Stimulated activated CD4-positive, alpha-beta T cell treated with anti-CD3 and anti-CD28 coated beads, Interleukin-1b, Interleukin-23, amount 100 ng/mL, for 4 hours (primary cell): ENCODE data around the gene ZNF423.

Source experiments
- DNase-seq, 2 donors: peaks; one replicate each; pipeline ENCODE4 v3.0.0-alpha.2; 2020; ENCODE audit warnings: low read depth in 2 of 2

ZNF423 gene

DNA sequence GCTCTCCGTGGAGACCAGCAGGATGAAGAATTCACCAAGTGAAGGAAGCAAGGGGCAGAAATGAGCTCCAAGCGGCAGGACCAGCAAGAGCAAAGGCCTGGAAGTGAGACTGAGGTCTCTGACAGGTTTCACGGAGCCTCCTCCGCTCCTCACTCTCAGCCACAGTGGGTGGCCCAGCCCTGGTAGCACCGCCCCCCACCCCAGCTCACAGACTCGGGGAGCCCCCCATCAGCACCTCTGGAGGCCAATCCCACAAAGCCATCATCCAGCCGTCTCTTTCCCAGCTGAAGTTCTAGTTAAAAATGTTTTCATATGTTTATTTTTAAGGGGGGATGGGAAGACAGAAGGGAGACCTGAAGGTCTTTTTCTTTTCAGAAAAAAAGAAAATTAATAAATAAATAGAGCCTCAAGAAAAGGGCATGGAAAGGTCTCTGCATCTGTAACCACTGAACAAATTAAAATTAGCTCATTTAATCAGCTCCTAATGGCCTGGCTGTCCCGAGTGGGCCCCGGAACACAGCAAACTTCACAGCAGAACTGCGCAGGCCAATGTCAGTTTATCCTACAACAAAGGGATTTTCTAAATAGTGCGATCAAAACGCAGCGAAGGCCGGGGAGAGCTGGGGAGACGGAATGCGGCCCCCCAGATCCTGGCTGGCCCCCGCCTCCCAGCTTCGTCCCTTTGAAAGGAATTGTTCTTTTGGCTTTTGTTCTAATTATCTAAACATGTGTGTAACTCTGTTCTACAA, 190.3 kb downstream of the ZNF423 start:
- no peak for DNase-seq

DNA sequence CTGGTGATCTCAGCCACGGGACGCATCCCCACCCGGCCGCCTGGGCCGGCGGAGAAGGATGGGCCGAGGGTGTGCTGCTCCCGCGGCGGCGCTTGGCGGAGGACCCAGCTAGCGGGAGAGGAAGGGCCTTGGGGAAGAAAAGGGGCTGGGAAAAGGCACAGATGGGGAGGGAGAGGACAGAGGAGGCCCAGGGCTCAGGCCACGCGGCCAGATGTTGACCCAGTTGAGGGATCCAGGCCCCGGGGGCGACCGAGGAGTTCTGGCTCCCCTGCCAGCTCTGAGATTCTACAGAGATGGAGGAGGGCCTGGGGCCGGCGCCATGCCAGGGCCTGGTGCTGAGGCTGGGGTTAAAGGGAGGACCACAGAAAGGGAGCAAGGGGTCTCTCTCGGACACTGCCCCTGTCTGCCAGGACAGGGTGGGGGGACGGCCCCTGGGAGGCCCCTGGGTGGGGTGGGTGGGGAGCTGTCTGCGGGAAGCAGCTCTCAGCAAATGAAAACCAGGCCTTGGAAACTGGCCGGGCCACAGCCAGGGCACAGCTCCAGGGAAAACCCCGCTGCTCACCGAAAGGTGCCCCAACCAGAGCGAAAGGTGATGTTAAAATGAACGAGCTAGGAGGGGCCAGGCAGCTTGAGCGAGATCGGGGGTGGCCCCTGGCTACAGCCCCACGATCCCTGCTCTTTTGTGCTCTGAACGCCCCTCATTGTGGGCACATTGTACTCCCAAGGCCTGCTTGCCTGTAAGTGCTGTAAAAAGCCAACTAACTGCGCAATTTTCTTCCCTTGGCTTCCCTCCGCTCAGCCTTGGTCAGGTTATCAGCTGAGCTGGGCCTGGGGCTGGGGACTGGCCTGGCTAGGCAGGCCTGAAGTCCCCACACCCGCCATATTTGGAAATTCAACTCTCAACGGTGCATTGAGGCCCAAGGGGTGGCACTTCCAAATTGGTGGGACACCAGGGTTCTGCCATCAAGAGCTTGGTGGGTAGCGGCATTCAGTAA, 191.4 kb downstream of the ZNF423 start:
- DNase-seq = no peak

DNA sequence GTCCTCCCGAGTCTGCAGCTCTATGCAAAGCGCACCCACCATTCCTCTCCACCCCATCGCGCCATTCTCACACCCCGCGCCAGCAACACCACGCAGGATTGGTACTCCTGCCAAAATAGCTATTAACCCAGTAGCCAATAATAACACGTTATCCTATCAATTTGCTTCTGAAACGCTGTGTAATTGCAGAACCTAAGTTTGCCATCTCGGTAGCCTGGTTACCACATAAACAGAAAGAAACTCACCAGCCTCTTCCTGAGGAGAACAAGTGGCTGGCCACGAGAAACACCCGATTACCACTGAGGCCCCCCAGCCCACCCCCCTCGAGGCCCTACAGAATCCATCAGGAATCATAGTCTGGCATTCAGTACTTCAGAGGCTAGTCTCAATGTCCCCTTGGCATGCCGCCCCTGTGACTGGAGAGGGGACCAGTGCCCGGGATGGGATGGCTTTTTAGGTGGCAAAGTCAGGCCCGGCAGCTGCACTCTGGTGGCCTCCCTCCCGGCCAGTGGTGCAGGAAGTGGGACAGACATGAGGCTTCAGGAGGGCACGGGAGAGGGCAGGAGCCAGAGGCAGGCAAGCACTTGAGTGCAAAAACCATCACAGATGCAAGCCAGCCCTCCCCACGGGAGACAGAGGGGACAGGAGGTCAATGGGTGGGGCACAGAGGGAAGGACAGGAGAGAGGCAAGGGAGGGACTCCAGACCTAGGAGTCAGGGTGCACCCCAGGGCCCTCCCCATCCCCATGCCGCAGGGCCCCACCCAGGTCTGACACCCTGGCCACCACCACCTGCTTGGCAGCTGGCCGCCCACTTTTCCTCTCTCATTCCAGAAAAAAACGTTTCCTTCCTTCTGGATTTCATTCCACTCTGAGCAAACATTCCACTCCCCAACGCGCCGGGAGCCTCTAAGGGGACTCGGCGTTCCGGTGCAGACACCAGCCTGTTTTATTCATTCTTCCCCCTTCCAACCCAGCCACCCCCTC, 192.5 kb downstream of the ZNF423 start:
- DNase-seq = no peak

DNA sequence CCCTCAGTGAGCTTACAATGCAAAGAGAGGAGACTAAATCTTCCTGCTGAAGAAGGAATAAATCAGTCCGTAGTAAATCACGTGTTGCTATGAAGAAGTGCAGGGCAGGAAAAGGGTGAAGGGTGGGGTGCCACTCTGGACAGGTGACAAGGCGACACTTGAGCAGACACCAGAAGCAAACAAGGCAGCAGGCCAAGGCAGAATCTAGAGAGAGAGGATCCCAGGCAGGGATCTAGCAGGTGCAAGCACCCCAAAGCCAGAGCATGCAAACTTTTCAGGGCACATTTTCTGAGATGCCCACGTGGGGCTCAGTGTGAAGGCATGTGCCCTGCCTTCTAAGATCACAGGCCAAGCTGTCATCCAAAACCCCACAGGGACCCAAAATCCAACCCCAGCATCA, 193.3 kb downstream of the ZNF423 start:
- DNase-seq = no peak

DNA sequence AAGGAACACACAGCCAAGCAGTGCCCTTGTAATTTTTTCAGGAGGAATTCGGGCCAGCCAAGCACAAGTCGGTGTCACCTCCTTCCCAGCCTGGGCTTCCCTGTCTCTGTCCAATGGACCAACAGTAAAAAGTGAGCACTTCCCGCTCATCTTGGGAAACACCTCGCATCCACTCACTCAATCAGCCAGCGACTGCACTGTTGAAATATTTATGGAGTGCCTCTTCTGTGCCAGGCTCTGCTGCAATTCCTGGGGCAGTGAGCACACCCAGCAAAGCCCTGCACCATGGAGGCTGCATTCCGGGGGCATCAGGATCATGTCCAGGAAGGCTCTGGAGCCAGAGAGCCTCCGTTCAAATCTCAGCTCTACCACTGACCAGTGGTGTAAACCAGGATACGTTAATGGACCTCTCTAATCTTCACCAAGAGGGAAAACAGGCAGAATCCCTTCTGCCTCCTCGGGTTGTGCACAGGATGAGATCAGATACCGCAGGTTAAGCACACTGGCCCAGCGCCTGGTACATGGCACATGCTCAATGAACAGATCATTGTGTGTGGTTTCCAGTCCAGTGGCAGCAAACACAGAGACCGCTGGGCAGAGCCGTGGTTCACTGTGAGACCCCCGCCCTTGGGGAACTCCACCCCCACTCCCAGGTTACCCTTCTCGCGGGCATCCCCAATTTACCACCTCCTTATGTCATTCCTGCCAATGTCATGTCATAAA, 194.3 kb downstream of the ZNF423 start:
- no peak for DNase-seq

DNA sequence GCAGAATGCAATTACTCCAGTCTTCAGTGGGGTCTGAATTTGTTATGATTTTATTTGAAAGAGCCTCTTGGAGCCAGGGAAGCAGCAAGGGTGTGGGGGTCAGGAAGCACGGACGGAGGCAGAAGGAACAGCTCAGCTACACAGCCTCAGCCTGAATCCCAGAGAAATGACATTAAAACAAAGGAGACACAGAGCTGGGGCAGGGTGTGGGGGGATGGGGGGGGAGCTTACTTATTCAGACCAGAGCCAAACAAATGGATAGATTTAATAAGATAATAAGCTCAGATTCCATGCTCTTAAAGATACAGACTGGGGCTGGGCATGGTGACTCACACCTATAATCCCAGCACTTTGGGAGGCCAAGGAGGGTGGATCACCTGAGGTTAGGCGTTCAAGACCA, 195.3 kb downstream of the ZNF423 start:
- no peak for DNase-seq

DNA sequence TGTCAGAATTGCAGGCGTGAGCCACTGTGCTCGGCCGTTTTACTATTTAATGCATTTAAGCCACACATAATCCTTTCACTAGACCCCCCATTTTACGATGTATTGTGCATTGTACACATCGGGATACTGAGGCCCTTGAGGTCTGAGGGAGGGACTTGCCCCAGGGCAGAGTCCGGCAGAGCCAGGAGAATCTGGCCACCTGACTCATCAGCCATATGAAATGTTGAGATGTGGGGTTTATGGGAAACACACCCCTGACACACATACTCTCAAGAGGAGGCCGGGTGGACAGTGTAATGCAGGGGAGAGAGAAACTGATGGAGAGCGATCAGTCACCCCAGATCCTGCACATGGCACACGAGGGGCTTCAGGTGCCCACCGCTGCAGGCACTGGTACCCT, 196.6 kb downstream of the ZNF423 start:
- no peak for DNase-seq

DNA sequence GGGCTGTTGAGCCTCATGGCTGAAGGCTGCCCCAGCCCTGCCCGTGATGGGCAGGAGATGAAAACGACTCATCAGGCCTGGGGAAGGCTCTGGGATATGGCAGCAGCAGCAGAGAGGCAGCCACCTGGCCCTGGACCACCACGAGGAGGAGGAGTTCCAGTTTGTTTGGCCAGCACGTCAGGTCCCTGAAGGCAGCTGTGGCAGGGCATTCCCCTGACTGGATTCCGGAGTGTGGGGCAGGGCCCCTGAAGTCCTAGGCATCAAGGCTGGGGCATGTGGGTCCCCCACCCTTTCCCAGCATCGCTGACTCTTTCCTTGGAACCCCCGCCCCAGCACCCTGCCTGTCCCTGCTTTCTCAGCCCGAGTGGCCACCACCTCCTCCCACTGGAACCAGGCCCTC, 197.4 kb downstream of the ZNF423 start:
- no peak for DNase-seq

DNA sequence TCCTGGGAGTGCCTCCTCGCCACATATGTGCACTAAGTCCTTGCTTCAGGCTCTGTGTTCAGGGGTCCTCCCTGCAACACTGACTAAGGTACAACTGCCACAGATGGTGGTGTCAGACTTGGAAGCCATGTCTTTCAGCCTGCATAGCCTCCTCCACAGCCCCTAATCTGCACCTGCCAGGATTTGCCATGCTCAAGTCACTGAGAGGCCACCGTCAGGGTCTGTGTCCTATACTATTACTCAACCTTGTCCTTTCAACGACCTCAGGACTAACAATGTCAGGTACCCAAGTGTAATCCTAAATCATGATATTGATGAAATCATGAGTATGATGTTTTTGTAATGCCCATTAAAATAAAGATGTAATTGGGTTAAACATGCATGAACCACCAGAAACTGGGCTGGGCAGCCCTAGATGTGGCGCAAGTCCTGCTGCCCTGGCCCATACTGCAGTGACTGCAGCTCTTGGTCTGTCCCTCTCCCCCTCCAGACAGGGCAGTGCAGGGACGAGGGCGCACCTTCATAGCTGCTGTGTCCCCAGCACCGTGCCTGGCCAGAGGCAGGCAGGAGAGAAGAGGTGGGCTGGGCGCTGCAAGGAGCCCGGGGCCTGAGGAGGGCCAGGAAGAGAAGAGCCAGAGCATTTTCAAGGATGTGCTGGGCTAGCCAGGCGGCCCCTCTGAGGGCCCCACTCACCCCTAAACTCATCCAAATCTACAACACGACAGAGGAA, 198.0 kb downstream of the ZNF423 start:
- no peak for DNase-seq

DNA sequence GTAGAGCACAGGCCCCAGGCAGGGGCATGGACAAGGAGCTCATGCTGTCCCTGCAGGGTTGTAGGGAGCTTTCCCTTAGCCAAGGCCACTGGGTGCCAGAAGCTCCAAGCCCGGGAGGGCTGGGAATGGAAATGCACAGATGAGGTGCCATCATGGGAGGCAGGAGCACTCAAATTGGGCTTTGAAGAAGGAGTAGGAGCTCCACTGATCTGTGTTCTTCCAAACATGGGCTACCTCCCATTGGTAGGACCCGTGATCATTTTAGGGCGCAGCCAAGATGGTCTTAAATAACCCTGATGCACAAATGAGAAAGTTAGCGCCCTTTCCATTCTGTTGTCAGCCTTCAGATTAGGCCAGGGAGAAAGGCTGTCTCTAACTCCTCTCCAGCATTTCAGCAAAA, 201.5 kb downstream of the ZNF423 start:
- no peak for DNase-seq

DNA sequence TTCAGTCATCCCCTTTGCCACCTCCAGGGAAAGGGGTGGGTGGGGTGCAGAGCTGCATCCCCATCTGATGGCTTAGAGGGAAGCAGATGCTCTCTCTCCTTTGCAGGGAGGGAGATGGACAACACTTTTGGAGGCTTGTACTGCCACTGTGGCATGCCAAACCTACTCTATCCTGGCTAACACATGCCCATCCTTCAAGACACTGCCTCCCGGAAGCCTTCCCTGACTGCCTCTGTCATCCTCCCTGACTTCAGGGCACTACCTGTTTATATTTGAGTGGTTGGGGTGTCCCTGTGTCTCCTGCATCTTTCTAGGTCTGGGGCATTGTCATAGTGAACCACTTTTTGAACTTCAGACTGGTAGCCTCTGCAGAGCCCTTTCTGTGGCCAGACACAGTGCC, 202.3 kb downstream of the ZNF423 start:
- no peak for DNase-seq

DNA sequence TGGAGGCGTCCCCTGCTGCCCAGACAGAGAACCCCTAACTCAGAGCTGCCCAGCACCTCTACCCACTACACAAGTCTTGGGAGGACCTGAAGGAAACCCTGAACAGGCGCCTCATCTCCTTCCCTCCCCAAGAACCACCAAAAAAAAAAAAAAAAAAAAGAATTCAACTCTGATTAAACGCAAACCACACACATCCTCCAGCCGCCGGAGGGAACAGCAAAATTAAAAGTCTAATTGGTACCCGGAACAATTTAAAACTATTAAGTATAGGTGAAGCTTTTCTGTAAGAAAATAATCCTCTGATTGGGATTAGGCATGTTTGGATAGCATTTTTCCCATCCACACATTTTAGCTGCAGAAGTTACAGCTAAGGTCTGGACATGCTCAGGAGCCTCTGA, 202.7 kb downstream of the ZNF423 start:
- DNase-seq = no peak

DNA sequence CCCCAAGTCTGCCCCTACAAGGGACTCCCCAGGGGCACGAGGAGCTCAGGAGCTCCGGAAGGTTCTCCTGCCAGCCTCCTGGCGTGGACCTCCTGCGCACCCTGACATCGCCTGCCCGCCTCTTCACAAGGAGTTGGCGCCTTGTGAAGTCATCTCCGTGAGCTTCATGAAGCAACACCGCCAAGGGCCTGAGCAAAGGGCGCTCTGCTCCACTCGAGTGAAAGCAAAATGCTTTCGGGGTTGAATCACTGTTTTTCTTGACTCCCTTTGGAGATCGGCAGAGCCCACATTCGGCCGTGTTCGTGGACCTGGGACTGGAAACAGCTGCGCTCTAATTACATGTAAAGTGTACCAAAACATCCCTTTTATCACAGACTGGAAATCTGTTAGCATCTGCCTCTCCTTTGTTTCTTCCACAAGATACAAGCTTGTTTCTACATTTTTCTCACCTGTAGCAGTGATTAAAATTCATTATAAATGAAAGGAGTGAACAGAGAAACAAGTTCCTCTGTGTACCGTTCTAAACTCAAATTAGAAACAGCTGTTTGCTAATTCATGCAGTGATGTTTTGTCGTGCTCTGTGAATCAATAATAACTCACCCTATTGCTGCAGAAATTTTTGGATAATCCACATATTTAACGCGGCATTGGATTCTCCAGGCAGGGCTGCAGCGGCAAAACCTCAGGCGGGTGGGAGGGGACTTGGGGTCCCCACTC, 203.3 kb downstream of the ZNF423 start:
- no peak for DNase-seq

DNA sequence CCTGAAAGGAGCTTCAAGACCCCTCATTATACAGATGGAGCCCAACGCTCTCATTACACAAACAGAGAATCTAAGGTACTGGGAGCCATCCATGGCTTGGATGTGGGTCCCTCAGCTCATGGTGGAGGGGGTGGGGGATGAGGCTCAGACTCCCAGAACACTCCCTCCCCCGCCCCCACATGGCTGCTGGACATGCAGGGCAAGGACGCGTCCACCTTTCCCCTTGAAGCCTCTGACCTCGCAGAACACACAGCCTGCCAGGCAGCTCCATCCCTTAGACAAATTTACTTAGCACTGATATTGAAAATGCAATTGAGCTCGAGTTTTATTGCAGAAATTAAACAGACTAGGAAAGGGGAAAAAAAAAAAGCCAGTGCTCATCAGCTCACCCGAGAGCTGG, 203.9 kb downstream of the ZNF423 start:
- DNase-seq = no peak

DNA sequence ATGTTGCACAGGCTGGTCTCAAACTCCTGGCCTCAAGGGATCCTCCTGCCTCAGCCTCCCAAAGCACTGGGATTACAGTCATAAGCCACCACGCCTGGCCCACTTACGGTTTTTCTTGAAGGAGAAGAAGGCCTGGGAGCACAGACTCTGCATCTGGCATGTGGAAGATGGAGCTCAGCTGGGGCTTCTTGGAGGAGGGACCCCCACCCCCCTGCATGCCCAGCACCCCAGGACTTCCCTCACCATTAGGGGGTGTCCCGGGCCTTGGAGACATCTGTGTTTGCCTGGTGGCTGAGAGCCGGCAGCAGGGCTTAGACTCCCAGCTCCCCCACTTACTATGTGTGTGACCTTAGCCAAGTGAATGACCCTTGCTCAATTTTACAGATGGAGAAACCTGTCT, 204.7 kb downstream of the ZNF423 start:
- no peak for DNase-seq

DNA sequence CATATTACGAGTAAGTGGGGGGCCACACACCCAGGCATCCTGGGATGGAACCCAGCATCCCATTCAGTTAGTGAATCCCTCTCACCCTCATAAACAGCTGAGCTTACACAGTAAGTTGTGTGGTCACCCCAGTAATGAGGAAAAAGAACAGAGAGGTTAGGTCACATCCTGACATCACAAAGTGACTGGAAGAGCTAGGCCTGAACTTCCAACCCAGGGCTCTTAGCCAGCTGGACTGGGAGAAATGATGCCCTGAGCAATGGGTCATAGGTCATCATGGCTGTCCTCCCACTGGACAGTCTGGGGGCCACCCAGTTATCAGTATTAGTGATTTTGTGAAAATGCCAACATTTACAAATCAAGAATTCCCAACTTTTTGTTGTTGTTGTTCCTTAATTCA, 205.3 kb downstream of the ZNF423 start:
- no peak for DNase-seq

DNA sequence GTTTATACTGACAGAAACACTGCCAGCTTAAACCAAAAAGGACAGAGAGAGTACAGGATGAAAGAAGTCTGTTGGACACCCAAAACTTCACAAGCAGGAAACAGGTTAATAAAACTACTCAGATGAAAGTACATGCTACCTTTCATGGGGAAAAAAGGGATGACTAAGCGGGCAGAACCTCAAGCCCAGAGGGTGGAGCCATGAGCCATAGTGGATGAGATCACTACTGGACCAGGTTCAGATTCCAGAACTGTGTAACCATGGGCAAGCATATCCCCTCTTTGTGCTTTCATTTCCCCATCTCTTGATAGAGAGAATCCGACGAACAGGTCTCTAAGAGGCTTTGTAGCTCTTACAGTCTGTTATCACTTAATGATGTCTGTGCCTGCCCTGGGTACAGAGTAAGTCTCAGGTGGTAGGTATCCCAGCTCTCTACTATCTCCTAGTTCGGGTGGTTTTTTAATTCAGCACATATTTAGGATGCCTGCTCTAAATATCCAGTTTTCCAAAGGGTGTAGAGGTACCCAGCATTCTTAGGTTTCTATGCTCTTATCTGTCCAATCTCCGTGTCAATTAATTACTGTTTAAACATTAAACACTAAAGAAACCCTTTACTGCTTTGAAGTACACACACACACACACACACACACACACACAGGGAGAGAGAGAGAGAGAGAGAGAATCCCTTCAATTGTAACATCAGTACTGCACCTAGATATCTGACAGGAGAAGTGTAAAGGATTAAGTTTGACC, 206.7 kb downstream of the ZNF423 start:
- DNase-seq = no peak

DNA sequence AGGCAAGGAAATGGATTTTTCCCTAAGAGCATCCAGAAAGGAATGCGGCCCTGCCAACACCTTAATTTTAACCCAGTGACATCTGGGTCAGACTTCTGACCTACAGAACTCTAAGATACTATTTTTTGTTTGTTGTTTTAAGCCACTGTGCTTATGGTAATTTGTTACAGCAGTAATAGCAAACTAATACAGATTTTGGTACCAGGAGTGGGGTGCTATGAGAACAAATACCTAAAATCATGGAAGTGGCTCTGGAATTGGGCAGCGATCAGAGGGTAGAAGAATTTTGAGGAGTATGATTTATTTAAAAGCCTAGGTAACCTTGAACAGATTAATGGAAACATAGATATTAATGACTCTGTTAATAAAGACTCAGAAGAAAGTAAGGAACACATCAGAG, 208.2 kb downstream of the ZNF423 start:
- DNase-seq = no peak

DNA sequence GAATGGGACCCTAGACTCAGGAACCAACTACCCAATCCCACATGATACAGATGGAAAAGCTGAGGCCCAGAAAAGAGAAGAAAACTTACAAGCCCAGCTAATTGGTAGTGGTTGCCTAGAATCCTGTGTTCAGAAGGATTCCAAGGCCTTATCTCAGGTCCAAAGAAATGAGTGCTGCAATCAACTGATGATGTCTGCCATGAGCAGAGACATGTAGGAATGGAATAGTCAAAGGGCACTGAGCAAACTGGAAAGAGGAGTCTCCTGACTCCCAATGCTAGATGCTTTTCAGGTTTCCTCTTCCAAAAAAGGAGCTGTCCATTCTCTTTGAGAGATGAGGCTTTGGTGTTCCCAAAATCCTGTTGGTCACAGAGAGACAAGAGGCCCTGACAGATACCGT, 210.6 kb downstream of the ZNF423 start:
- no peak for DNase-seq
